Pancreas (tissue), 10 donors: ENCODE results near the gene PRIMA1. TPM values are rescaled to one million over a fixed set of nuclear protein-coding genes. Genes with fewer than 3 reads are reported as not detected.

Source experiments
- ATAC-seq, 4 donors: fragments of 200-7000 bp; cut with Tn5 transposase; one replicate each; pipeline versions ENCODE4 v1.8.0 to v1.9.1; 2020; ENCODE audit warnings: mild to moderate bottlenecking in 4 of 4, moderate library complexity in 4 of 4
- DNase-seq, 6 donors: peaks; one replicate each; pipeline ENCODE4 v3.0.0-alpha.2; 2020
- FAIRE-seq: peaks from 2 replicates; lab custom pipeline; 2012; peaks lifted over from hg19 to GRCh38; lab: Jason Lieb, UNC
- H3K27ac ChIP-seq, 4 donors: fragments of 200-600 bp; sonication (generic); 1 replicate in 3 of 4; 2 replicates in 1 of 4; pipeline versions ENCODE4 v1.5.0 to v1.8.0; 2020
- H3K27me3 ChIP-seq, 4 donors: fragments of 200-600 bp; one replicate each; pipeline ENCODE4 v1.8.0; 2021
- H3K36me3 ChIP-seq, 3 donors: fragments of 200-600 bp; sonication (generic) in 1 of 3; one replicate each; pipeline versions ENCODE4 v1.5.0 to v1.8.0; 2020 to 2021
- H3K4me1 ChIP-seq, 3 donors: fragments of 200-600 bp; one replicate each; pipeline ENCODE4 v1.8.0; 2021
- H3K4me3 ChIP-seq, 4 donors: fragments of 200-600 bp; sonication (generic) in 2 of 4; one replicate each; pipeline versions ENCODE4 v1.5.0 to v1.8.0; 2020 to 2021
- H3K9me3 ChIP-seq, 4 donors: fragments of 200-600 bp; one replicate each; pipeline ENCODE4 v1.8.0; 2021
- WGBS, 2 donors: extraction: QIAGEN DNeasy Blood & Tissue Kit; methylation state at CpG; one replicate each; pipeline ENCODE4 v1.1.7; 2013; 5-methylcytosine and 5-hydroxymethylcytosine counted together
- intact Hi-C, 3 donors: fragments of 100-400 bp; cut with DNase I; formaldehyde crosslinking; loops; one replicate each; pipeline versions ENCODE4 v1.11.1 to v1.14.2; 2022
- polyA plus RNA-seq, 2 donors: library from polyadenylated mRNA; stranded (reverse); fragments of 200-250 nt; gene quantifications; one replicate each; pipeline ENCODE4 v1.2.3, GENCODE V29; 2013
- total RNA-seq, 6 donors: library from RNA; stranded (reverse); fragmentation: NEBNext Ultra II Directional in 4 of 6; extraction: Animal tissue kit (Norgen Biotek cat#: 25700) in 4 of 6; gene quantifications; one replicate each; pipeline versions ENCODE4 v1.2.1 to v1.2.4, GENCODE V29; 2021 to 2023
- TF ChIP-seq, protein P1 (sequence below), 4 donors: fragments of 200-600 bp; sonication (generic) in 3 of 4; IDR thresholded peaks; one replicate each; pipeline versions ENCODE4 v1.5.0 to v1.8.0; 2021; ENCODE audit warnings: antibody characterized with exemption in 4 of 4
- donor health status: healthy with polysubstance abuse.
- donor health status: DM: no; HTN: no; CAD: no; lungs with moderate emphysema.
- donor health status: DM: no; HTN: no; CAD: no.
- donor health status: control.
- donor health status: control.
- donor health status: Bipolar disorder and iron deficiency.
- donor health status: DM: yes; HTN: yes; CAD: no.
- donor health status: DM: no; HTN: no; CAD: no.
- donor health status: DM: no; HTN: no; CAD: no.
- donor health status: DM: yes; HTN: yes; CAD: no.

The PRIMA1 gene
- total and polyA plus RNA-seq, 8 donors, result 0.27 to 0.61 (median 0.33) TPM

DNA sequence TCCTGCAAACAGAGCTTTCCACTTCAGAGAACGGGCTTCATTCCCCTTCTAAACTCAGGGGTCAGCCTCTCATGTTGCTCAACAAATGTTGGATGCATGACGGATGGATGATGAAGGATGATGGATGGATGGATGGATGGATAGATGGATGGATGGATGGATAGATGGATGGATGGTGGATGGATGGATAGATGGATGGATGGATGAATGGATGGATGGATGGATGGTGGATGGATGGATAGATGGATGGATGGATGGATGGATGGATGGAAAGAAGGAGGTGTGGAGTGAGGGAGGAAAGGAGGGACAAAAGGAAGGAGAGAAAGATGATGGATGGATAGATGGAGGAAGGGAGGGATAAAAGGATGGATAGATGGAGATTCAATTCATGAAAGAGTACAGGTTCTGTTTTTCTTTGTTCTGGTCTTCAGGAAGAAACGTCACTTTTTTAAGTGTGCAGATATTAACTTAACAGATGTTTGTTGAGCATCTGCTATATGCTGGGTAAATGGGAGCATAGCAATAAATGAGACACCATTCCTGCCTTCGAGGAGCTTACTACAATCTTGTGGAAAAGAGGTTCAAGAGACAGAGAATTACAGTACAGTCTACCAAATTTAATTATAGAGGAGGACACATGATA, 41.7 kb upstream of the PRIMA1 start:
- Histone ChIP-seq H3K27ac (no peak overlapping the region), H3K36me3 (no peaks in the 10 kb centered on the region), H3K4me1 (no peaks in the 10 kb centered on the region), H3K9me3 (no peaks in the 10 kb centered on the region), H3K27me3 (no peaks in the 10 kb centered on the region), H3K4me3 (no peak overlapping the region)
- 53 to 77% methylated on average over 4 of the region's 4 CpGs for WGBS, 2 donors
- FAIRE-seq, result no peak
- TF ChIP-seq, protein P1, sequence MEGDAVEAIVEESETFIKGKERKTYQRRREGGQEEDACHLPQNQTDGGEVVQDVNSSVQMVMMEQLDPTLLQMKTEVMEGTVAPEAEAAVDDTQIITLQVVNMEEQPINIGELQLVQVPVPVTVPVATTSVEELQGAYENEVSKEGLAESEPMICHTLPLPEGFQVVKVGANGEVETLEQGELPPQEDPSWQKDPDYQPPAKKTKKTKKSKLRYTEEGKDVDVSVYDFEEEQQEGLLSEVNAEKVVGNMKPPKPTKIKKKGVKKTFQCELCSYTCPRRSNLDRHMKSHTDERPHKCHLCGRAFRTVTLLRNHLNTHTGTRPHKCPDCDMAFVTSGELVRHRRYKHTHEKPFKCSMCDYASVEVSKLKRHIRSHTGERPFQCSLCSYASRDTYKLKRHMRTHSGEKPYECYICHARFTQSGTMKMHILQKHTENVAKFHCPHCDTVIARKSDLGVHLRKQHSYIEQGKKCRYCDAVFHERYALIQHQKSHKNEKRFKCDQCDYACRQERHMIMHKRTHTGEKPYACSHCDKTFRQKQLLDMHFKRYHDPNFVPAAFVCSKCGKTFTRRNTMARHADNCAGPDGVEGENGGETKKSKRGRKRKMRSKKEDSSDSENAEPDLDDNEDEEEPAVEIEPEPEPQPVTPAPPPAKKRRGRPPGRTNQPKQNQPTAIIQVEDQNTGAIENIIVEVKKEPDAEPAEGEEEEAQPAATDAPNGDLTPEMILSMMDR (IDR thresholded peaks at IDR 0.05), result no peak
- intact Hi-C loops, result no loop called here
- no peak for DNase-seq
- no peak for ATAC-seq

DNA sequence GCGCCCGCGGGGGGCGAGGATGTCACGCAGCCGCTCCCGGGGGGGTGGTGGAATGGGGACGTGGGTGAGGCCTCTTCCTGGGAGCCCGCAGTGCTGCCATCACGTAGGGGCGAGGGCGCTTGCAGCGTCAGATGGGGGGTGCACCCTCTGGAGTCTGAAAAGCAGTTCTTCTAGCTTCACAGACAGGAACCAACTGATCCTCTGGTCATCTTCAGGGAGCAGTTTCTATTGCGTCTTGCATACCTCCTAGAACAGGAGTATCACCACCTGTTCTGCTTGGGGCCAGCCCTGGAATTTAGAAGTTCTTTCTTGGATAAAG, 36.9 kb upstream of the PRIMA1 start:
- TF ChIP-seq, protein P1 (IDR thresholded peaks at IDR 0.05), result no peak
- FAIRE-seq, result no peak
- WGBS, 2 donors, result 17 to 21% methylated on average over 14 of the region's 14 CpGs
- intact Hi-C loops, result no loop called here
- DNase-seq, result no peak
- no peaks in the 10 kb centered on the region for H3K4me1 ChIP-seq
- no peak overlapping the region for H3K4me3 ChIP-seq
- no peaks in the 10 kb centered on the region for H3K9me3 ChIP-seq
- peaks cover 0 to 6% (median 0%) of the 10 kb centered on the region in 4 donors for H3K27me3 ChIP-seq
- no peaks in the 10 kb centered on the region for H3K36me3 ChIP-seq
- ATAC-seq, result no peak
- no peak overlapping the region for H3K27ac ChIP-seq

DNA sequence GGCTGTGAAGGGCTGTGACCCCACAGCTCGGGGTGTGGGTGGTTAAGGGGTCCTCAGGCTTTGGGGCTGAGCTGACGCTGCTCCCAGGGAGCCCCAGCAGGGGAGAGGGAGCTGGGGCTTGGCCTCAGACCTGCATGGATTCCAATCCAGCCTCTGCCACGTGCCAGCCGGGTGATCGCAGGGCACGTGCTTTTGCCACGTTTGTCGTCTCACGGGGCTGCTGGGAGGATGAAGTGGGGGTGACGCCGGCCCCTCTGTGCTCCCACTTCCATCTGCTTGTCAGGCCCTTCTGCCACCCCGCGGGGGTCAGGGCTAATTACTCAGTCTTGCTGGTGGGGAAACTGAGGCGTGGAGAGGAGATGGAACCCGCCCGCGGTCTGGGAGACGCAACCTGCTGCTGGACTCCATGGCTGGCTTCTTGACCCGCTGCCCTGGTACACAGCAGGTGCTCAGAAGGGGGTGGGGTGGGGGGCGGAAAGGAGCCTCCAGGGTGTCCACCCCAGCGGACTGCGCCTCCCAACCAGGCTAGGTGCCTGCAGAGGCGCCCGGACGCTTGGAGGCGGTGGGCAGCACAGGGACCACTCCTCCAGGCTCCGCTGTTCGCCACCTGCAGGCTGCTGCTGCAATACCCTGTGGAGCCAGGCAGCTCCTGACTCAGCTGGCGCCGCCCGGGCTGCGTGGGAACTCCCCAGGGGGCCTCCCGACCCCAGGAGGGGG, 36.4 kb upstream of the PRIMA1 start:
- Histone ChIP-seq H3K27me3 (peaks cover 0 to 6% (median 0%) of the 10 kb centered on the region in 4 donors), H3K4me3 (no peak overlapping the region), H3K9me3 (no peaks in the 10 kb centered on the region), H3K27ac (no peak overlapping the region), H3K4me1 (no peaks in the 10 kb centered on the region), H3K36me3 (no peaks in the 10 kb centered on the region)
- FAIRE-seq, result no peak
- no peak for ATAC-seq
- DNase-seq, result peak in 1 of 6 donors; percentile 71
- WGBS, 2 donors, result 47 to 60% methylated on average over 28 to 33 of the region's 33 CpGs
- TF ChIP-seq, protein P1 (IDR thresholded peaks at IDR 0.05), result no peak
- intact Hi-C loops, result no loop called here

DNA sequence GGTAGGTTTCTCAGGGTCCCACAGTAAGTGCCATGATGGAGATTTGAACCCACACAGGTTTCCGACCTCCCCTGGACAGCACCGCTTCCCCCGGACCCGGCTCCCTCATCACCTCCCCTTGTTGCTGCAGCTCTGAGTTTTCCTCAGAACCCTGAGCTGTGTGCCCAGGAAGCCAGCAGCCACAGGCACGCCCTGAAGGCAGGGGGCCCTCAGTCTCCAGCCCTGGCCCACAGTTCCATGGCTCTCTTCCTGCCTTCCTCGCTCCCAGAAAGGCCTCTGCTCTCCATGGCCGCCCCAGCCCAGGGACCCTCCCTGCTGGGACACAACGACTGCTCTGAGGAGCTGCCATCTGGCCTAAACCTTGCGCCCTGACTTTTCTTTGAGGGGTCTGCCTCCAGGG, 35.8 kb upstream of the PRIMA1 start:
- H3K4me3 ChIP-seq, result no peak overlapping the region
- H3K4me1 ChIP-seq, result no peaks in the 10 kb centered on the region
- H3K27me3 ChIP-seq, result peaks cover 0 to 6% (median 0%) of the 10 kb centered on the region in 4 donors
- ATAC-seq (no peak), DNase-seq (no peak), FAIRE-seq (no peak)
- WGBS, 2 donors, result 60 to 76% methylated on average over 9 of the region's 9 CpGs
- intact Hi-C loops, result no loop called here
- H3K27ac ChIP-seq, result no peak overlapping the region
- H3K36me3 ChIP-seq, result no peaks in the 10 kb centered on the region
- no peaks in the 10 kb centered on the region for H3K9me3 ChIP-seq
- TF ChIP-seq, protein P1 (IDR thresholded peaks at IDR 0.05), result no peak

DNA sequence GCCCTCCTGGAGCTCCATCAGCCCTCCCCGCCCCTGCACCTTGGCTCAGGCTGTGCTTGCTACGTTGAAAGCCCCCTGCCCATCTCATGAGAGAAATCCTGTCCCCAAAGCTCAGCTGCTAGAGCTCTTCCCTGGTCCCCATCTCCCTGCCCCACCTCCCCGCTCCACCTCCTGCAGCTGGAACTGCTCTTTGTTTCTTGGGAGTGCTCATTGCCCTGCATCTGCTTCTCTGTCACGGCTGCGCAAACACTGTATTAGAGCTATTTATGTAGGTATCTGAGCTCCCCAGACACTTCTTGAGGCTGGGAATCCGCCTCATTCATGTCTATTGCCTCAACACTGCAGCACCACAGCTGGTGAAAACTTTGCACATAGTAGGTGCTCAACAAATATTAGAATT, 32.8 kb upstream of the PRIMA1 start:
- Histone ChIP-seq H3K27me3 (peaks cover 0 to 6% (median 0%) of the 10 kb centered on the region in 4 donors), H3K36me3 (no peaks in the 10 kb centered on the region), H3K27ac (no peak overlapping the region), H3K4me1 (no peaks in the 10 kb centered on the region), H3K9me3 (no peaks in the 10 kb centered on the region), H3K4me3 (no peak overlapping the region)
- ATAC-seq (no peak), DNase-seq (no peak), FAIRE-seq (no peak)
- intact Hi-C loops, result no loop called here
- TF ChIP-seq, protein P1 (IDR thresholded peaks at IDR 0.05), result no peak
- 58 to 65% methylated on average over 6 of the region's 6 CpGs for WGBS, 2 donors
